GM23338 (cell line): ENCODE measurements around the gene CCDC63. TPM values are rescaled to one million over a fixed set of nuclear protein-coding genes. Genes with fewer than 3 reads are reported as not detected.

Experiments used
- ATAC-seq: fragments of 200-7000 bp; cut with Tn5 transposase; 3 replicates; pipeline ENCODE4 v1.9.1; 2020
- DNase-seq: peaks from one replicate; pipeline ENCODE4 v3.0.0-alpha.2; 2015; ENCODE audit warnings: low spot score
- H2AFZ ChIP-seq: fragments of 200-600 bp; sonication (generic); 2 replicates; pipeline ENCODE4 v1.8.0; 2016; ENCODE audit warnings: antibody characterized with exemption, mild to moderate bottlenecking, moderate library complexity
- H3F3A ChIP-seq: fragments of 200-600 bp; sonication (generic); replicated peaks from 2 replicates; pipeline ENCODE4 v1.8.0; 2017; ENCODE audit warnings: antibody characterized with exemption, mixed run types, low read depth
- H3K27ac ChIP-seq: fragments of 200-600 bp; sonication (generic); 2 replicates; pipeline ENCODE4 v1.6.1; 2016; ENCODE audit warnings: low read depth
- H3K27me3 ChIP-seq: fragments of 200-600 bp; sonication (generic); 2 replicates; pipeline ENCODE4 v1.8.0; 2016; ENCODE audit warnings: mild to moderate bottlenecking, mixed run types, moderate library complexity; ENCODE audit not compliant: insufficient read depth
- H3K36me3 ChIP-seq: fragments of 200-600 bp; sonication (generic); 2 replicates; pipeline ENCODE4 v1.8.0; 2016; ENCODE audit warnings: mild to moderate bottlenecking; ENCODE audit not compliant: insufficient read depth
- H3K4me1 ChIP-seq: fragments of 200-600 bp; sonication (generic); 2 replicates; pipeline ENCODE4 v1.8.0; 2016; ENCODE audit warnings: mild to moderate bottlenecking, moderate library complexity; ENCODE audit not compliant: insufficient read depth
- H3K4me2 ChIP-seq: fragments of 200-600 bp; sonication (generic); 2 replicates; pipeline ENCODE4 v1.7.1; 2017; ENCODE audit warnings: mixed run types
- H3K4me3 ChIP-seq: fragments of 200-600 bp; sonication (generic); 2 replicates; pipeline ENCODE4 v1.6.1; 2016; ENCODE audit warnings: mixed run types
- H3K79me2 ChIP-seq: fragments of 200-600 bp; sonication (generic); replicated peaks from 2 replicates; pipeline ENCODE4 v1.8.0; 2017; ENCODE audit warnings: mild to moderate bottlenecking; ENCODE audit not compliant: insufficient read depth
- H3K9me2 ChIP-seq: fragments of 200-600 bp; sonication (generic); 2 replicates; pipeline ENCODE4 v1.8.0; 2017; ENCODE audit not compliant: insufficient read depth
- H4K20me1 ChIP-seq: fragments of 200-600 bp; sonication (generic); replicated peaks from 2 replicates; pipeline ENCODE4 v1.8.0; 2017; ENCODE audit warnings: mild to moderate bottlenecking; ENCODE audit not compliant: insufficient read depth
- H3K27ac Mint-ChIP-seq: 2 replicates; pipeline ENCODE4 v1.8.0; 2020; ENCODE audit warnings: inconsistent platforms, mild to moderate bottlenecking, moderate library complexity, mixed read lengths
- H3K27me3 Mint-ChIP-seq: 3 replicates; pipeline ENCODE4 v1.8.0; 2022; ENCODE audit warnings: low read depth, mild to moderate bottlenecking, moderate library complexity, mixed read lengths, inconsistent platforms; ENCODE audit not compliant: insufficient read depth, poor library complexity
- H3K36me3 Mint-ChIP-seq: 3 replicates; pipeline ENCODE4 v1.8.0; 2021; ENCODE audit warnings: low read depth, mild to moderate bottlenecking, inconsistent platforms, moderate library complexity, mixed read lengths
- H3K4me1 Mint-ChIP-seq: 3 replicates; pipeline ENCODE4 v1.8.0; 2020; ENCODE audit warnings: mild to moderate bottlenecking, inconsistent platforms, mixed read lengths
- H3K4me3 Mint-ChIP-seq: 3 replicates; pipeline ENCODE4 v1.8.0; 2021; ENCODE audit warnings: moderate library complexity, mild to moderate bottlenecking, inconsistent platforms, mixed read lengths
- H3K9me3 Mint-ChIP-seq: 3 replicates; pipeline ENCODE4 v1.8.0; 2020; ENCODE audit warnings: moderate library complexity, mild to moderate bottlenecking, inconsistent platforms, mixed read lengths
- CREB1 ChIP-seq: fragments of 250-450 bp; sonication (Bioruptor Pico); IDR thresholded peaks from 2 replicates; pipeline ENCODE4 v1.5.0; 2020; ENCODE audit warnings: low read depth, mild to moderate bottlenecking, moderate library complexity
- EZH2phosphoT487 ChIP-seq: fragments of 200-600 bp; sonication (generic); IDR thresholded peaks from one replicate; pipeline ENCODE4 v1.8.1; 2018; ENCODE audit warnings: antibody characterized with exemption; ENCODE audit not compliant: unreplicated experiment
- NANOG ChIP-seq: IDR thresholded peaks from 2 replicates; pipeline ENCODE4 v1.6.1; 2016; ENCODE audit warnings: antibody characterized with exemption, borderline replicate concordance
- POLR2AphosphoS5 ChIP-seq: IDR thresholded peaks from 2 replicates; pipeline ENCODE4 v1.6.1; 2016; ENCODE audit warnings: antibody characterized with exemption, low read depth
- REST ChIP-seq: IDR thresholded peaks from one replicate; pipeline ENCODE4 v1.6.1; 2018; ENCODE audit warnings: antibody characterized with exemption; ENCODE audit not compliant: unreplicated experiment
- STAT1 ChIP-seq: IDR thresholded peaks from one replicate; pipeline ENCODE4 v1.6.1; 2016; ENCODE audit warnings: antibody characterized with exemption; ENCODE audit not compliant: unreplicated experiment
- ZNF114 ChIP-seq: fragments of 250-450 bp; sonication (Bioruptor Pico); IDR thresholded peaks from 2 replicates; pipeline ENCODE4 v1.5.0; 2020; ENCODE audit warnings: mild to moderate bottlenecking, moderate library complexity
- ZNF462 ChIP-seq: fragments of 250-450 bp; sonication (Bioruptor Pico); IDR thresholded peaks from 2 replicates; pipeline ENCODE4 v1.5.0; 2020; ENCODE audit warnings: mild to moderate bottlenecking, moderate library complexity
- polyA plus RNA-seq: library from polyadenylated mRNA; unstranded; fragments of >200 nt; fragmentation: Nextera tagmentation; extraction: Ambion mirVana; gene quantifications from 2 replicates; pipeline ENCODE4 v1.2.1, GENCODE V29; 2016
- total RNA-seq: library from RNA; depleted of rRNA; stranded (reverse); fragments of >200 nt; shearing (Covaris generic); gene quantifications from 2 replicates; pipeline ENCODE4 v1.2.3, GENCODE V29; 2014

Gene CCDC63
- total and polyA plus RNA-seq, 2 experiments from 2014 or later = 1.8 TPM; not detected in 1

GRCh38 chr12:110869026-110869425 lies 22.2 kb downstream of the CCDC63 start (continued):
- TF ChIP-seq ZNF462 = no peak

- Histone ChIP-seq H3K4me2 (no peak overlapping the region), H3K4me1 (no peaks in the 10 kb centered on the region), H3K27ac (no peak overlapping the region), H3K36me3 (no peaks in the 10 kb centered on the region), H4K20me1 (no peaks in the 10 kb centered on the region), H3K9me2 (no peaks in the 10 kb centered on the region), H3F3A (no peaks in the 10 kb centered on the region), H3K27me3 (no peaks in the 10 kb centered on the region), H3K79me2 (no peaks in the 10 kb centered on the region), H3K4me3 (no peak overlapping the region), H2AFZ (no peak overlapping the region)
- Mint-ChIP-seq H3K4me3 (no peak overlapping the region), H3K9me3 (peaks cover 27% of the 10 kb centered on the region), H3K27ac (no peak overlapping the region), H3K27me3 (peaks cover 7% of the 10 kb centered on the region), H3K36me3 (peaks cover 15% of the 10 kb centered on the region), H3K4me1 (no peaks in the 10 kb centered on the region)
- no peak for ATAC-seq
- DNase-seq = no peak
- TF ChIP-seq CREB1 (CRISPR knock-in tag) (no peak), POLR2AphosphoS5 (no peak), NANOG (no peak), REST (no peak), STAT1 (no peak), EZH2phosphoT487 (no peak), ZNF114 (CRISPR knock-in tag) (no peak)
Observed at GRCh38 chr12:110869803-110870202, 23.0 kb downstream of the CCDC63 start.
